Neural cell (in vitro differentiated cells): Measurements from ENCODE around the gene CABP1.

Source experiments
- CTCF ChIP-seq: fragments of 450-650 bp; IDR thresholded peaks from 2 replicates; pipeline ENCODE4 v1.5.1; 2014; ENCODE audit warnings: antibody characterized with exemption, mild to moderate bottlenecking, moderate library complexity; ENCODE audit not compliant: poor library complexity, severe bottlenecking
- EP300 ChIP-seq: fragments of 450-650 bp; conservative IDR thresholded peaks from 2 replicates; pipeline ENCODE4 v1.6.1; 2014; ENCODE audit warnings: antibody characterized with exemption, mild to moderate bottlenecking, moderate library complexity; ENCODE audit not compliant: poor library complexity, severe bottlenecking
- EZH2 ChIP-seq: fragments of 200-600, 300-800 bp; shearing (Covaris generic), sonication (generic); IDR thresholded peaks from 2 replicates; pipeline ENCODE4 v1.6.1; 2014; ENCODE audit warnings: antibody characterized with exemption, low read length, borderline replicate concordance, mild to moderate bottlenecking; ENCODE audit not compliant: insufficient read depth, poor library complexity, severe bottlenecking
- MXI1 ChIP-seq: fragments of 450-650 bp; conservative IDR thresholded peaks from 2 replicates; pipeline ENCODE4 v1.6.1; 2014; ENCODE audit warnings: antibody characterized with exemption, mild to moderate bottlenecking; ENCODE audit not compliant: poor library complexity, severe bottlenecking

- TF ChIP-seq CTCF (no peak), EZH2 (no peak), EP300 (no peak), MXI1 (no peak)
Observed at GRCh38 chr12:120708651-120709050, 68.2 kb downstream of the CABP1 start.
